C4-2B (cell line): ENCODE data around the gene FAM241A.
"Not testable (repeated sequence)": the region's sequence is repeated elsewhere in the genome, so short reads cannot be mapped to it uniquely, and the experiment has no call there.

ENCODE experiments used
- ZFX ChIP-seq: fragments of 450-650 bp; IDR thresholded peaks from 2 replicates; pipeline ENCODE4 v1.6.1; 2017
- TF ChIP-seq, protein P1 (sequence below): fragments of 450-650 bp; conservative IDR thresholded peaks from 2 replicates; pipeline ENCODE4 v1.5.1; 2017; ENCODE audit warnings: mild to moderate bottlenecking

DNA sequence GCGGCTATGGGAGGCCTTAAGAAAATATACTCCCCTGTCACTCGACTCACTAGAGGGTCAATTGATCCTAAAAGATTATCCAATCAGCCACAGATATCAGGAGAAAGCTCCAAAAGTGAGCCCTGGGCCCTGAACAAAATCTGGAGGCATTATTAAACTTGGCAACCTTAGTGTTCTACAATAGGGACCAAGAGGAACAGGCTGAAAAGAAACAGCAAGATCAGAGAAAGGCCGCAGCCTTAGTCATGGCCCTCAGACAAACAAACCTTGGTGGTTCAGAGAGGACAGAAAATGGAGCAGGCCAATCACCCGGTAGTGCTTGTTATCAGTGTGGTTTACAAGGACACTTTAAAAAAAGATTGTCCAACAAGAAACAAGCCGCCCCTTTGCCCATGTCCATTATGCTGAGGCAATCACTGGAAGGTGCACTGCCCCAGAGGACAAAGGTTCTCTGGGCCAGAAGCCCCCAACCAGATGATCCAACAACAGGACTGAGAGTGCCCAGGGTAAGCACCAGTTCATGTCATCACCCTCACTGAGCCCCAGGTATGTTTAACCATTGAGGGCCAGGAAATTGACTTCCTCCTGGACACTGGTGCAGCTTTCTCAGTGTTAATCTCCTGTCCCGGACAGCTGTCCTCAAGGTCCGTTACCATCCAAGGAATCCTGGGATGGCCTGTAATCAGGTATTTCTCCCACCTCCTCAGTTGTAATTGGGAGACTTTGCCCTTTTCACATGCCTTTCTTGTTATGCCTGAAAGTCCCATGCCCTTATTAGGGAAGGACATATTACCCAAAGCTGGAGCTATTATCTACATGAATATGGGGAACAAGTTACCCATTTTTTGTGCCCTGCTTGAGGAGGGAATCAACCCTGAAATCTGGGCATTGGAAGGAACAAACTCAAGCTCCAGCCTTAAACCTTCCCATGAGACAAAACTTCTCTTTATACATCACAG lies 63.2 kb downstream of the FAM241A start:
- TF ChIP-seq, protein P1, sequence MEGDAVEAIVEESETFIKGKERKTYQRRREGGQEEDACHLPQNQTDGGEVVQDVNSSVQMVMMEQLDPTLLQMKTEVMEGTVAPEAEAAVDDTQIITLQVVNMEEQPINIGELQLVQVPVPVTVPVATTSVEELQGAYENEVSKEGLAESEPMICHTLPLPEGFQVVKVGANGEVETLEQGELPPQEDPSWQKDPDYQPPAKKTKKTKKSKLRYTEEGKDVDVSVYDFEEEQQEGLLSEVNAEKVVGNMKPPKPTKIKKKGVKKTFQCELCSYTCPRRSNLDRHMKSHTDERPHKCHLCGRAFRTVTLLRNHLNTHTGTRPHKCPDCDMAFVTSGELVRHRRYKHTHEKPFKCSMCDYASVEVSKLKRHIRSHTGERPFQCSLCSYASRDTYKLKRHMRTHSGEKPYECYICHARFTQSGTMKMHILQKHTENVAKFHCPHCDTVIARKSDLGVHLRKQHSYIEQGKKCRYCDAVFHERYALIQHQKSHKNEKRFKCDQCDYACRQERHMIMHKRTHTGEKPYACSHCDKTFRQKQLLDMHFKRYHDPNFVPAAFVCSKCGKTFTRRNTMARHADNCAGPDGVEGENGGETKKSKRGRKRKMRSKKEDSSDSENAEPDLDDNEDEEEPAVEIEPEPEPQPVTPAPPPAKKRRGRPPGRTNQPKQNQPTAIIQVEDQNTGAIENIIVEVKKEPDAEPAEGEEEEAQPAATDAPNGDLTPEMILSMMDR = not testable (repeated sequence)
- TF ChIP-seq ZFX = not testable (repeated sequence)
